Subcutaneous adipose tissue (tissue), 4 donors: ENCODE data around the gene ANKMY2. TPM values are rescaled to one million over a fixed set of nuclear protein-coding genes. Genes with fewer than 3 reads are reported as not detected.

Experiments
- total RNA-seq, 4 donors: library from RNA; depleted of rRNA; stranded (reverse); fragments of >200 nt; gene quantifications; one replicate each; pipeline ENCODE4 v1.1.0, GENCODE V29; 2016
- TF ChIP-seq, protein P1 (sequence below): fragments of 450-650 bp; IDR thresholded peaks from one replicate; pipeline ENCODE4 v1.5.1; 2016; ENCODE audit warnings: low read depth, mild to moderate bottlenecking, control low read depth, antibody characterized with exemption, moderate library complexity

Gene ANKMY2
- total RNA-seq, 4 donors from 2014 or later: 19.2 to 24.9 (median 21.1) TPM

DNA sequence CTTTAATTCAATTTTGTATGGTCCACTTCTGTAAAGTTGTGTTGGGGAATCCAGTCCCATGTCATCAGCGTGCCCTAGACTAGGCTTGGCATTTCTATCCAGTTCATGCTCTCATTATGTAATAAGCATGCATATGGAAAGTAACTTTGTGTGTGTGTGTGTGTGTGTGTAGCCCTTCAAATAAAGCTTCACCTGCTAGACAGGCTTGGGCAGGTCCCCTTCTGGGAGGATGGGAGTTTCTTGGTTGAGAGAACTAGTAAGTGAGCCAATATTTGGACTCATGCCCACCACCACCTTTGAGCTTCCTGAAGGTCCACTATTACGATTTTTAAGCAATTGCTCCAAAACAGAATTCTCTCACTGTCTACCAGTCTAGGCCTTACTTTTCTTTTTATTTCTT is 7.3 kb upstream of the ANKMY2 start:
- TF ChIP-seq, protein P1, sequence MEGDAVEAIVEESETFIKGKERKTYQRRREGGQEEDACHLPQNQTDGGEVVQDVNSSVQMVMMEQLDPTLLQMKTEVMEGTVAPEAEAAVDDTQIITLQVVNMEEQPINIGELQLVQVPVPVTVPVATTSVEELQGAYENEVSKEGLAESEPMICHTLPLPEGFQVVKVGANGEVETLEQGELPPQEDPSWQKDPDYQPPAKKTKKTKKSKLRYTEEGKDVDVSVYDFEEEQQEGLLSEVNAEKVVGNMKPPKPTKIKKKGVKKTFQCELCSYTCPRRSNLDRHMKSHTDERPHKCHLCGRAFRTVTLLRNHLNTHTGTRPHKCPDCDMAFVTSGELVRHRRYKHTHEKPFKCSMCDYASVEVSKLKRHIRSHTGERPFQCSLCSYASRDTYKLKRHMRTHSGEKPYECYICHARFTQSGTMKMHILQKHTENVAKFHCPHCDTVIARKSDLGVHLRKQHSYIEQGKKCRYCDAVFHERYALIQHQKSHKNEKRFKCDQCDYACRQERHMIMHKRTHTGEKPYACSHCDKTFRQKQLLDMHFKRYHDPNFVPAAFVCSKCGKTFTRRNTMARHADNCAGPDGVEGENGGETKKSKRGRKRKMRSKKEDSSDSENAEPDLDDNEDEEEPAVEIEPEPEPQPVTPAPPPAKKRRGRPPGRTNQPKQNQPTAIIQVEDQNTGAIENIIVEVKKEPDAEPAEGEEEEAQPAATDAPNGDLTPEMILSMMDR: no peak

DNA sequence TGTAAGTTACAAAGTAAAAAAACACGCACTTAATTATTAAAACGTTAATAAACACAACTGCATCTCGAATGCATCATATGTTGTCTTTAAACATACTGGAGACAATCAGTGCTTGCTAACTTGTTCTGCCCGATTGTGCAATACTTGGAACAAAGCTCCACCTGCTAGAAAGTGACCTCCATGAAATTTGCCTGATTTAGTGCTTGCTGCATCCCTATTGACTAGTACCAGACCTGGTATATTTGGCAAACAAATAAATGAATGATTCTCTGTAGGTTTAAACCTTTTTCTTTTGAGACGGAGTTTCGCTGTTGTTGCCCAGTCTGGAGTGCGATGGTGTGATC is 6.7 kb upstream of the ANKMY2 start:
- TF ChIP-seq, protein P1: no peak

- TF ChIP-seq, protein P1: no peak
Measured at GRCh38 chr7:16651396-16652239, 6.1 kb upstream of the ANKMY2 start.

DNA sequence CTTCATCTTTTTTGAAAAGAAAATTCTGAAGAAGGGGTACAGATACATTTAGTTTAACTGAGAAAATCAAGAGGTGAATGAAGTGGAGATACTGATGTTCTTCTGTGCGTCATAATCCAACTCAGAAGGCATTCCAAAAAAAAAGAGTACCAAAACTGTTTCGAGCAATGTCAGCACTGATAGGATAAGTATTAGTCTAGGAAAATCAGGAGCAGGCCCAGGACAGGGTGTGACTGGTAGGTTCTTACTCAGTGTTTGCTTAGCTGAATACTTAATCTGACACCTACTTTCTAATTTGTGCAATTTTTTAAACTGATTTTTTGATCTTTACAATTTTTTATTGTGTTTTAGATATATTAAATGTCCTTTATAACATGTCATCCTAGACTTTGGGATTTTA is 4.7 kb upstream of the ANKMY2 start:
- TF ChIP-seq, protein P1: no peak

DNA sequence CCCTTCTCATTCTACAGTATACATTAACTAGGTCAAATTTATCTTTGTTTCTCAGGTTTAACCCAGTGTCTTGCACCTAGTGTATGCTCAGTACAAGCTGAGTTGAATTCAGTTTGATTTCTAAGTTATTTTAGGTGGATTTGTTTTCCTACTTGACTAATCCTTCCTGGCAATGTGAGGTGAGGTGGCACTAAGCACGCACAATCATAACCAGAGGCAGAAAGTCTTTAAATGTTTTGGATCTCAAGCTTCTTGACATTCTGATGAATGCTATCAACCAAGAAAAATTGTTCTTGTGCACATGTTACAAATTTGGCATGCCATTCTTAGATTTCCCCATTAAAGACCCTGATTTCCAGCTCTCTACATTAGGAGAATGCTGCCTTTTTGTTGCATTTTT is 3.6 kb upstream of the ANKMY2 start:
- TF ChIP-seq, protein P1: no peak

GRCh38 chr7:16648551-16648950 is 3.0 kb upstream of the ANKMY2 start:
- TF ChIP-seq, protein P1: no peak

GRCh38 chr7:16647435-16647960 is 1.9 kb upstream of the ANKMY2 start:
- TF ChIP-seq, protein P1: no peak
